Measurements from ENCODE around the gene ZNF771.

The ZNF771 gene

DNA sequence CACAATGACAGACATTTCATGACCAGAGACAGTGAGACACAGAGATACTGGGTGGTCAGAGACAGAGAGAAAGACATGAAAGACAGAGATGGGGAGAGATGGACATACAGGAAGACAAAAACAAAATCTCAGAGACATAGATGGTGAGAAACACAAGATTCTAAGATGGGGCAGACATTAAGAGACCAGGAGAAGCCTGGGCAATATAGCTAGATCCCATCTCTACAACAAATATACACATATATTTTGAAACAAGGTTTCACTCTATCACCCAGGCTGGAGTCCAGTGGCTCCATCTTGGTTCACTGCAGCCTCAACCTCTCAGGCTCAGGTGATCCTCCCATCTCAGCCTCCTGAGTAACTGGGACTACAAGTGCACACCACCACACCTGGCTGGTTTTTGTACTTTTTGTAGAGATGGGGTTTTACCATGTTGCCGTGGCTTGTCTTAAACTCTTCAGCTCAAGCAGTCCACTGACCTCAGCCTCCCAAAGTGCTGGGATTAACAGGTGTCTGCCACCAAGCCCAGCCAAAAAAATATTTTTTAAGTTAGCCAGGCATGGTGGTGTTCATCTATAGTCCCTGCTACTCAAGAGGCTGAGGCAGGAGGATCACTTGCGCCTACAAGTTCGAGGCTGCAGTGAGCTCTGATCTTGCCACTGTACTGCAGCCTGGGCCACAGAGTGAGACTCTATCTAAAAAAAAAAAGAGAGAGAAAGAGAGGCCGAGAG lies 27.2 kb upstream of the ZNF771 start:
- Histone ChIP-seq H3K4me1 (ENCODE audit: low read depth, poor library complexity, severe bottlenecking) (peaks cover 10% of the 10 kb centered on the region), H3K9ac (no peak overlapping the region), H3K4me3 (IDR thresholded peaks at IDR 0.05; ENCODE audit: insufficient read depth, low read depth, low read length) (no peak overlapping the region), H3K27me3 (ENCODE audit: insufficient read depth, low read depth) (no peaks in the 10 kb centered on the region), H3K79me2 (ENCODE audit: insufficient read depth, low read depth) (0 out of 2 replicates have a peak, but pooled peaks cover 4% of the 10 kb centered on the region), H3K4me2 (peak overlapping the region; percentile 97; the same call in 1 of the 2 replicates), H4K20me1 (ENCODE audit: insufficient read depth) (no peaks in the 10 kb centered on the region), H3K36me3 (ENCODE audit: insufficient read depth) (no peaks in the 10 kb centered on the region), H2AFZ (ENCODE audit: low read depth) (no peak overlapping the region), H3K27ac (no peak overlapping the region)
- TF ChIP-seq, protein P1, sequence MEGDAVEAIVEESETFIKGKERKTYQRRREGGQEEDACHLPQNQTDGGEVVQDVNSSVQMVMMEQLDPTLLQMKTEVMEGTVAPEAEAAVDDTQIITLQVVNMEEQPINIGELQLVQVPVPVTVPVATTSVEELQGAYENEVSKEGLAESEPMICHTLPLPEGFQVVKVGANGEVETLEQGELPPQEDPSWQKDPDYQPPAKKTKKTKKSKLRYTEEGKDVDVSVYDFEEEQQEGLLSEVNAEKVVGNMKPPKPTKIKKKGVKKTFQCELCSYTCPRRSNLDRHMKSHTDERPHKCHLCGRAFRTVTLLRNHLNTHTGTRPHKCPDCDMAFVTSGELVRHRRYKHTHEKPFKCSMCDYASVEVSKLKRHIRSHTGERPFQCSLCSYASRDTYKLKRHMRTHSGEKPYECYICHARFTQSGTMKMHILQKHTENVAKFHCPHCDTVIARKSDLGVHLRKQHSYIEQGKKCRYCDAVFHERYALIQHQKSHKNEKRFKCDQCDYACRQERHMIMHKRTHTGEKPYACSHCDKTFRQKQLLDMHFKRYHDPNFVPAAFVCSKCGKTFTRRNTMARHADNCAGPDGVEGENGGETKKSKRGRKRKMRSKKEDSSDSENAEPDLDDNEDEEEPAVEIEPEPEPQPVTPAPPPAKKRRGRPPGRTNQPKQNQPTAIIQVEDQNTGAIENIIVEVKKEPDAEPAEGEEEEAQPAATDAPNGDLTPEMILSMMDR (conservative IDR thresholded peaks at IDR 0.05; ENCODE audit: low read depth, low read length) = no peak

DNA sequence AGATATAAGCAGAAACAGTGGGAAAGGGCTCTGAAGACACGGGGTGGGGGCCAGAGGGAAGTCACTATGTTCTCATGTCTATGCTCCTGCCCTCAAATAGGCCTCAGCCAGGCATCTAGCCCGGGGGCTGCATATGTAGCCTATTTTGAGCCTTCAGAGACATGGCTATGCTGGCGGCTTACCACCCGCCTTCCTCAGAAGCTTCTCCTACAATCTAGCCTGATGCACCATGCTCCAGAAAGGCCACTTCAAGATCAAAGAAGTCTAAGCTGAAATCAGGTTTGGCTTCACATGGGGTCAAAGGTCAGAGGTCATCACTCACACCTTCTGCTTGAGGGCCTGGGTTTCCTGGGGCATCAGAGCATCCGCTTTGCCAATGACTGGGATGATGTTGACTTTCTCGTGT lies 26.6 kb upstream of the ZNF771 start:
- TF ChIP-seq, protein P1 (conservative IDR thresholded peaks at IDR 0.05; ENCODE audit: low read depth, low read length) = no peak
- Histone ChIP-seq H3K27ac (no peak overlapping the region), H3K4me1 (ENCODE audit: low read depth, poor library complexity, severe bottlenecking) (peaks cover 10% of the 10 kb centered on the region), H3K27me3 (ENCODE audit: insufficient read depth, low read depth) (no peaks in the 10 kb centered on the region), H2AFZ (ENCODE audit: low read depth) (no peak overlapping the region), H3K36me3 (ENCODE audit: insufficient read depth) (no peaks in the 10 kb centered on the region), H3K79me2 (ENCODE audit: insufficient read depth, low read depth) (0 out of 2 replicates have a peak, but pooled peaks cover 4% of the 10 kb centered on the region), H3K4me2 (no peak overlapping the region), H3K4me3 (IDR thresholded peaks at IDR 0.05; ENCODE audit: insufficient read depth, low read depth, low read length) (no peak overlapping the region), H3K9ac (no peak overlapping the region), H4K20me1 (ENCODE audit: insufficient read depth) (no peaks in the 10 kb centered on the region)

DNA sequence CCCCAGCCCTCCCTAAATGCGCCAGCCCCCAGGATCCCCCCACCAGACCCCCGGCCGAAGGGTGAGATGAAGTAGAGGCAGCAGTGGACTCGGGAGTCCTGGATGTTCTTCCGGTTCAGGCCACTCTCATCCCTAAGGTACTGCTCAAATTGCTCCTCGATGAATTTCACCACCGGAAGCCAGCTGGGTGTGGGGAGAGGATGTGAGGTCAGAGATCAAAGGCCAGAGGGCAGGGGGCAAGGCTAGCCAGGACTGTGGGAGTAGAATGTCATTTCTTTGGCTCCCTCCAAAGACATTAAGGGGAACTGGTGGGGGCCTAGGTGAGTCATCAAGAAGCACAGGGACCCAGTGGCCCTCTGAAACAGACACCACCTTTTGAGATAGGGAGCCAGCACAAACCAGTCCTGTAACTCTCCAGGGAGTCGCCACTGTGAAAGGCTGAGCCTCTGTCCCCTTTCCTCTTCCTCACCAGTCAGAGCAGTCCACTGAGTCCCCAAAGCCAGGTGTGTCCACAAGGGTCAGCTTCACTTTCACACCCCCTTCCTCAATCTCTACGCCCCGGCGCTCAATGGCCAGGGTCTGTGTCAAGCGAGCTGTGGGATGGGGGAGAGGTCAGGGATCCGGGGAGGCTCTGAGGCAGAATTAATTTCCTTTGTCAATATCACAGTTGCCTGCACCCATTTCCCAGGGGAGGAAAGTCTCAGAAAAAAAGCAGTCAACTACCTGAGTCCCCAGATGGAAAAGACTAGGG lies 25.9 kb upstream of the ZNF771 start:
- H3K79me2 ChIP-seq (ENCODE audit: insufficient read depth, low read depth) = 0 out of 2 replicates have a peak, but pooled peaks cover 4% of the 10 kb centered on the region
- no peak overlapping the region for H3K4me3 ChIP-seq (IDR thresholded peaks at IDR 0.05; ENCODE audit: insufficient read depth, low read depth, low read length)
- H2AFZ ChIP-seq (ENCODE audit: low read depth) = no peak overlapping the region
- H3K27me3 ChIP-seq (ENCODE audit: insufficient read depth, low read depth) = no peaks in the 10 kb centered on the region
- no peaks in the 10 kb centered on the region for H3K36me3 ChIP-seq (ENCODE audit: insufficient read depth)
- H4K20me1 ChIP-seq (ENCODE audit: insufficient read depth) = no peaks in the 10 kb centered on the region
- H3K9ac ChIP-seq = no peak overlapping the region
- TF ChIP-seq, protein P1 (conservative IDR thresholded peaks at IDR 0.05; ENCODE audit: low read depth, low read length) = no peak
- H3K4me2 ChIP-seq = no peak overlapping the region
- no peak overlapping the region for H3K27ac ChIP-seq
- H3K4me1 ChIP-seq (ENCODE audit: low read depth, poor library complexity, severe bottlenecking) = peaks cover 10% of the 10 kb centered on the region

DNA sequence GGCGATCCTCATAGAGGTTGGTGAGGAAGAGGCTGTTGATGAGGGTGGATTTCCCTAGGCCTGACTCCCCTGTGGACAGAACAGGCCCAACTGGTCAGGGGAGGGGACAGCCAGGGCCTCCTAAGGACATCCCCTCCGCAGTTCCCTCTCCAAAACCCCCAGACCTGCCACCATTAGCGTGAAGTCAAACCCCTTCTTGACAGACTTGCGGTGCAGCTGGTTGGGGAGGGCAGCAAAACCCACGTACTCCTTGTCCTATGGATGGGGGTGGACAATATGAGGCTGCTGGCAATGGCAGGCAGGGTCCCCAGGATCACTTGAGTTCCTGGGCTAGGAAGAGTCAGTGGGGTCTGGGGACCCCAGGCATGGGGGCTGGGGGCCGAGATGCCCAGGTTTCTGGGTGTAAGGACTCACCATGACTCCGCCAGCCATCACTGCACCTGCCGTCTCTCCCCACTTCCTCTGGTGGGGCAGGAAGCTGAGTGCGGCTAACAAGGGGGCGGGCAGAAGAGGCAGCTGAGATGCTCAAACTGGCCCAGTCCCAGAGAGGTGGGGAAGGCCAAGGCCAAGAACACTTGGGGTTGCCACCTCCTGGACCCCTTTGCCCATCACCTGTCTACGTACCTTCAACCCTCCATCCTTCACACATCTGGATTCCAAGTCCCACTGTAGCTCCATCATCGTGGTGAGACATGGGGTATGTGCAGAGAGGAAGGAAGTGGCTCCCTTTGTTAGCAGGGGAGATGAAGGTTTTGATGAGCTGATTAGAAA lies 25.1 kb upstream of the ZNF771 start, which contains the start of gene SEPTIN1:
SEPTIN1 (minus strand) TSS at position 451 of the 771 bp plus-strand sequence; CDS start at position 432, 19 bp downstream.
- Histone ChIP-seq H3K4me3 (IDR thresholded peaks at IDR 0.05; ENCODE audit: insufficient read depth, low read depth, low read length) (no peak within 1 kb of the TSS), H3K79me2 (ENCODE audit: insufficient read depth, low read depth) (0 out of 2 replicates have a peak, but pooled peaks cover 4% of the 10 kb centered on the region), H3K27me3 (ENCODE audit: insufficient read depth, low read depth) (no peaks in the 10 kb centered on the region), H3K4me2 (no peak within 1 kb of the TSS), H3K27ac (no peak within 1 kb of the TSS), H3K9ac (no peak within 1 kb of the TSS), H4K20me1 (ENCODE audit: insufficient read depth) (no peaks in the 10 kb centered on the region), H2AFZ (ENCODE audit: low read depth) (no peak within 1 kb of the TSS), H3K36me3 (ENCODE audit: insufficient read depth) (no peaks in the 10 kb centered on the region), H3K4me1 (ENCODE audit: low read depth, poor library complexity, severe bottlenecking) (peaks cover 2% of the 10 kb centered on the region)
- TF ChIP-seq, protein P1 (conservative IDR thresholded peaks at IDR 0.05; ENCODE audit: low read depth, low read length) = no peak

Measured in KMS-11 (cell line).